IMR-90 (cell line): Measurements from ENCODE around the gene CHST14. TPM values are rescaled to one million over a fixed set of nuclear protein-coding genes. Genes with fewer than 3 reads are reported as not detected.

ENCODE experiments used
- ATAC-seq: fragments of 200-7000 bp; cut with Tn5 transposase; 2 replicates; pipeline ENCODE4 v1.9.1; 2020; ENCODE audit warnings: low read depth, mild to moderate bottlenecking, moderate library complexity
- BruUV-seq: library from RNA; stranded (reverse); fragments of 400-500 nt; replicated peaks from 2 replicates; lab custom pipeline; 2021; lab: Mats Ljungman, UMichigan
- CTCF ChIA-PET: fragments of 300-600 bp; formaldehyde crosslinking; extraction: SDS; loops from one replicate; lab custom pipeline; 2021; ENCODE audit warnings: antibody characterized with exemption; lab: Yijun Ruan, JAX
- POLR2A ChIA-PET: fragments of 300-600 bp; sonication (Branson Sonifier 250); formaldehyde crosslinking; loops from one replicate; lab custom pipeline; 2022; ENCODE audit warnings: antibody characterized with exemption; ENCODE audit not compliant: unreplicated experiment; lab: Charles Lee
- DNase-seq: peaks from one replicate; pipeline ENCODE4 v3.0.0; 2013
- H2AFZ ChIP-seq: replicated peaks from 2 replicates; pipeline ENCODE3; 2013; ENCODE audit warnings: low read length, mild to moderate bottlenecking; ENCODE audit not compliant: poor library complexity
- H2AK5ac ChIP-seq: 2 replicates; pipeline ENCODE4 v1.6.1; 2013; ENCODE audit warnings: low read depth, low read length, inconsistent platforms
- H2AK9ac ChIP-seq: replicated peaks from 2 replicates; pipeline ENCODE3; 2013; ENCODE audit warnings: mild to moderate bottlenecking, low read depth, low read length, moderate library complexity; ENCODE audit not compliant: poor library complexity
- H2BK120ac ChIP-seq: 2 replicates; pipeline ENCODE4 v1.6.1; 2013; ENCODE audit warnings: low read depth, low read length, inconsistent platforms
- H2BK15ac ChIP-seq: 3 replicates; pipeline ENCODE4 v1.6.1; 2013; ENCODE audit warnings: low read depth, low read length, inconsistent platforms
- H2BK20ac ChIP-seq: 2 replicates; pipeline ENCODE4 v1.6.1; 2013; ENCODE audit warnings: low read depth, mild to moderate bottlenecking, inconsistent platforms, low read length, moderate library complexity
- H2BK5ac ChIP-seq: 2 replicates; pipeline ENCODE4 v1.6.1; 2013; ENCODE audit warnings: mild to moderate bottlenecking, low read depth, low read length, inconsistent platforms; ENCODE audit not compliant: poor library complexity, severe bottlenecking
- H3K14ac ChIP-seq: replicated peaks from 2 replicates; pipeline ENCODE4 v1.6.1; 2013; ENCODE audit warnings: low read depth, low read length, inconsistent platforms
- H3K18ac ChIP-seq: 2 replicates; pipeline ENCODE4 v1.6.1; 2013; ENCODE audit warnings: low read depth, low read length, control low read depth
- H3K23ac ChIP-seq: 2 replicates; pipeline ENCODE4 v1.6.1; 2013; ENCODE audit warnings: low read depth, low read length, inconsistent platforms
- H3K27ac ChIP-seq: 2 replicates; pipeline ENCODE4 v1.5.1; 2013; ENCODE audit warnings: mild to moderate bottlenecking, control low read depth, low read length; ENCODE audit not compliant: insufficient read depth
- H3K27me3 ChIP-seq: 2 replicates; pipeline ENCODE4 v1.6.1; 2013; ENCODE audit warnings: low read length; ENCODE audit not compliant: control insufficient read depth, insufficient read depth
- H3K36me3 ChIP-seq: 2 replicates; pipeline ENCODE4 v1.6.1; 2013; ENCODE audit warnings: low read length, mixed read lengths; ENCODE audit not compliant: control insufficient read depth, insufficient read depth
- H3K4ac ChIP-seq: 2 replicates; pipeline ENCODE4 v1.6.1; 2013; ENCODE audit warnings: low read depth, low read length, inconsistent platforms
- H3K4me1 ChIP-seq: 2 replicates; pipeline ENCODE4 v1.6.1; 2013; ENCODE audit warnings: low read length, mixed read lengths; ENCODE audit not compliant: control insufficient read depth, insufficient read depth
- H3K4me2 ChIP-seq: 2 replicates; pipeline ENCODE4 v1.6.1; 2013; ENCODE audit warnings: low read depth, mild to moderate bottlenecking, control low read depth, low read length, moderate library complexity
- H3K4me3 ChIP-seq: 2 replicates; pipeline ENCODE4 v1.5.1; 2013; ENCODE audit warnings: low read depth, mild to moderate bottlenecking, control low read depth, low read length, moderate library complexity; ENCODE audit not compliant: insufficient read depth
- H3K56ac ChIP-seq: 2 replicates; pipeline ENCODE4 v1.6.1; 2013; ENCODE audit warnings: low read length, inconsistent platforms; ENCODE audit not compliant: insufficient read depth; ENCODE audit errors: extremely low read depth
- H3K79me1 ChIP-seq, 2 experiments: 2 replicates each; pipeline ENCODE4 v1.6.1; 2013; ENCODE audit warnings: low read length in 2 of 2, inconsistent platforms in 1 of 2, low read depth in 1 of 2
- H3K9ac ChIP-seq: 2 replicates; pipeline ENCODE4 v1.6.1; 2013; ENCODE audit warnings: low read depth, low read length, control low read depth
- H3K9me1 ChIP-seq: 2 replicates; pipeline ENCODE4 v1.6.1; 2013; ENCODE audit warnings: low read length, inconsistent platforms; ENCODE audit not compliant: insufficient read depth
- H3K9me3 ChIP-seq: 2 replicates; pipeline ENCODE4 v1.6.1; 2013; ENCODE audit warnings: low read length; ENCODE audit not compliant: control insufficient read depth, insufficient read depth
- H4K20me1 ChIP-seq: 2 replicates; pipeline ENCODE4 v1.6.1; 2013; ENCODE audit warnings: low read length, inconsistent platforms; ENCODE audit not compliant: insufficient read depth
- H4K5ac ChIP-seq: 2 replicates; pipeline ENCODE4 v1.6.1; 2013; ENCODE audit warnings: mild to moderate bottlenecking, low read depth, low read length, control low read depth
- H4K8ac ChIP-seq, 2 experiments: 2 replicates each; pipeline ENCODE4 v1.6.1; 2013; ENCODE audit warnings: low read depth in 2 of 2, low read length in 2 of 2, control low read depth in 1 of 2, inconsistent platforms in 1 of 2
- H4K91ac ChIP-seq: 2 replicates; pipeline ENCODE4 v1.6.1; 2013; ENCODE audit warnings: low read depth, low read length, inconsistent platforms; ENCODE audit not compliant: insufficient read depth
- CTCF ChIP-seq: conservative IDR thresholded peaks from 2 replicates; pipeline ENCODE4 v1.5.1; 2012; ENCODE audit warnings: mild to moderate bottlenecking, low read depth, low read length, improper control_type of control experiment
- ELK1 ChIP-seq: fragments of 150-350 bp; IDR thresholded peaks from 2 replicates; pipeline ENCODE4 v1.6.1; 2016; ENCODE audit warnings: low read depth, mild to moderate bottlenecking, low read length, moderate library complexity, borderline replicate concordance
- NFE2L2 ChIP-seq: fragments of 150-350 bp; IDR thresholded peaks from 2 replicates; pipeline ENCODE4 v1.6.1; 2016; ENCODE audit warnings: low read depth, mild to moderate bottlenecking, low read length
- WGBS, 2 experiments: methylation state at CpG; one replicate each; pipeline versions ENCODE4 v1.1.5 to v1.1.7; 2013; ENCODE audit warnings: missing lambda C conversion rate in 2 of 2; ENCODE audit not compliant: insufficient read length in 1 of 2; ENCODE audit errors: extremely low coverage in 2 of 2; 5-methylcytosine and 5-hydroxymethylcytosine counted together
- dilution Hi-C: fragments of 300-500 bp; cut with HindIII; formaldehyde crosslinking; loops from one replicate; pipeline ENCODE4 v1.14.3; 2018; ENCODE audit warnings: low sequenced_read_pairs; ENCODE audit not compliant: unreplicated experiment
- in situ Hi-C: fragments of 300-500 bp; cut with MboI; formaldehyde crosslinking; loops from 3 replicates; pipeline ENCODE4 v1.14.3; 2019; ENCODE audit warnings: low sequenced_read_pairs, inconsistent platforms, mixed read lengths
- intact Hi-C: fragments of 100-400 bp; cut with micrococcal nuclease; formaldehyde crosslinking; loops from 2 replicates; pipeline ENCODE4 v1.10.0; 2022
- polyA plus RNA-seq, 3 experiments: library from polyadenylated mRNA; depleted of rRNA; stranded (reverse); fragments of >200 nt; gene quantifications; 2 replicates each; pipeline ENCODE4 v1.2.3, GENCODE V29; 2012; ENCODE audit warnings: low replicate concordance in 1 of 3
- total RNA-seq: library from RNA; depleted of rRNA; stranded (reverse); fragments of >200 nt; gene quantifications from 2 replicates; pipeline ENCODE4 v1.2.3, GENCODE V29; 2012

CHST14 gene
- total and polyA plus RNA-seq, 2 of the 4 experiments (the other 2 are of a cell fraction) = 3.8 to 19.5 TPM

- no peak for ATAC-seq
- dilution Hi-C loops = no loop called here
- POLR2A ChIA-PET = no interaction called here
Observed at GRCh38 chr15:40437752-40438687, 32.8 kb upstream of the CHST14 start.

More at GRCh38 chr15:40437752-40438687, 32.8 kb upstream of the CHST14 start:
- intact Hi-C loops = no loop called here
- H3K23ac ChIP-seq = no peak overlapping the region
- no peak overlapping the region for H3K4me2 ChIP-seq
- H2AFZ ChIP-seq = no peak overlapping the region
- TF ChIP-seq ELK1 = no peak
- no peak for TF ChIP-seq CTCF
- TF ChIP-seq NFE2L2 = no peak
- H3K27ac ChIP-seq = no peak overlapping the region
- no peak for DNase-seq
- H2AK9ac ChIP-seq = peak overlapping the region; percentile 26
- H3K79me1 ChIP-seq = peaks cover 0 to 7% of the 10 kb centered on the region in 2 experiments; a peak in 2 of 4 replicates
- H4K20me1 ChIP-seq = peaks cover 12% of the 10 kb centered on the region
- no peak overlapping the region for H2BK120ac ChIP-seq
- WGBS, 2 experiments = 46% methylated on average over 4 of the region's 21 CpGs; no CpG with 5 or more reads in 1 of the 2 experiments
- H4K91ac ChIP-seq = no peak overlapping the region
- H3K18ac ChIP-seq = no peak overlapping the region
- no peak overlapping the region for H4K8ac ChIP-seq
- H3K9me1 ChIP-seq = peaks cover 4% of the 10 kb centered on the region; the same call in 1 of the 2 replicates
- no peak overlapping the region for H2BK5ac ChIP-seq
- H3K14ac ChIP-seq = no peak overlapping the region
- peaks cover 68% of the 10 kb centered on the region for H3K27me3 ChIP-seq
- no peaks in the 10 kb centered on the region for H3K9me3 ChIP-seq
- no peak overlapping the region for H2BK20ac ChIP-seq
- no peak overlapping the region for H3K4ac ChIP-seq
- H3K56ac ChIP-seq = no peak overlapping the region
- H2BK15ac ChIP-seq = no peak overlapping the region
- H3K36me3 ChIP-seq = no peaks in the 10 kb centered on the region
- CTCF ChIA-PET = interaction anchor here (0.6 kb wide), 1 partner anchor 97 kb away, joined by 5 read pairs; the partner anchor contains the start of gene CCDC9B
- peaks cover 15% of the 10 kb centered on the region for H3K4me1 ChIP-seq
- no TSS peak for BruUV-seq
- no peak overlapping the region for H3K4me3 ChIP-seq
- H4K5ac ChIP-seq = no peak overlapping the region
- no peak overlapping the region for H3K9ac ChIP-seq
- no peak overlapping the region; the same call in 1 of the 2 replicates for H2AK5ac ChIP-seq
- in situ Hi-C loops = no loop called here
